HL-60 (cell line): ENCODE results near the gene UEVLD.

ENCODE experiments used
- POLR2AphosphoS5 ChIP-seq: IDR thresholded peaks from 2 replicates; pipeline ENCODE4 v1.6.1; 2012; ENCODE audit warnings: low read depth
- TF ChIP-seq, protein P1 (sequence below): IDR thresholded peaks from one replicate; pipeline ENCODE4 v1.5.1; 2011; ENCODE audit warnings: low read length, control low read depth, inconsistent platforms; ENCODE audit not compliant: insufficient read depth

DNA sequence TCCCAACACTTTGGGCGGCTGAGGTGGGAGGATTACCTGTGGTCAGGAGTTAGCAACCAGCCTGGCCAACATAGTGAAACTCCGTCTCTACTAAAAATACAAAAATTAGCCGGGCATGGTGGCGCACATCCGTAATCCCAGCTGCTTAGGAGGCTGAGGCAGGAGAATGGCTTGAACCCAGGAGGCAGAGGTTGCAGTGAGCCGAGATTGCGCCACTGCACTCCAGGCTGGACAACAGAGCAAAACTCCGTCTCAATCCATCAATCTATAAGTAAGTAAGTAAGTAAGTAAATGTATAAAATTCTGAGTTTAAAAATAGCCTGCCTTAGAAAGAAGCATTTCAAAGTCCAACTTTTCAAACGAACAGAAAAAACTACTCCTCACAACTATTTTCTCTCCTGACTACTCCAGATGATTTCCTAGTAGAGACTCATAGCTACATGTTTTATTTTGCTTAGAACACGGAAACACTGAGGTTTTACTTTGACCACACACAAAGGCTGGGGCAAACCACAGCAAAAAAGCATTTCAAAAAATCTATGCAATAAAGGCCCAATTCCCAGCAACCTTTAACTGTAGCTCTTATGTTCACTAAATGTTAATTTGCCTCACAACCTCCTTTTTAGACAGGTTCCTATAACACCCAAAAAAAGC, 29.3 kb upstream of the UEVLD start:
- TF ChIP-seq, protein P1, sequence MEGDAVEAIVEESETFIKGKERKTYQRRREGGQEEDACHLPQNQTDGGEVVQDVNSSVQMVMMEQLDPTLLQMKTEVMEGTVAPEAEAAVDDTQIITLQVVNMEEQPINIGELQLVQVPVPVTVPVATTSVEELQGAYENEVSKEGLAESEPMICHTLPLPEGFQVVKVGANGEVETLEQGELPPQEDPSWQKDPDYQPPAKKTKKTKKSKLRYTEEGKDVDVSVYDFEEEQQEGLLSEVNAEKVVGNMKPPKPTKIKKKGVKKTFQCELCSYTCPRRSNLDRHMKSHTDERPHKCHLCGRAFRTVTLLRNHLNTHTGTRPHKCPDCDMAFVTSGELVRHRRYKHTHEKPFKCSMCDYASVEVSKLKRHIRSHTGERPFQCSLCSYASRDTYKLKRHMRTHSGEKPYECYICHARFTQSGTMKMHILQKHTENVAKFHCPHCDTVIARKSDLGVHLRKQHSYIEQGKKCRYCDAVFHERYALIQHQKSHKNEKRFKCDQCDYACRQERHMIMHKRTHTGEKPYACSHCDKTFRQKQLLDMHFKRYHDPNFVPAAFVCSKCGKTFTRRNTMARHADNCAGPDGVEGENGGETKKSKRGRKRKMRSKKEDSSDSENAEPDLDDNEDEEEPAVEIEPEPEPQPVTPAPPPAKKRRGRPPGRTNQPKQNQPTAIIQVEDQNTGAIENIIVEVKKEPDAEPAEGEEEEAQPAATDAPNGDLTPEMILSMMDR: no peak
- no peak for TF ChIP-seq POLR2AphosphoS5
